Gastroesophageal sphincter (tissue), 4 donors: Measurements from ENCODE around the gene NOS3. TPM values are rescaled to one million over a fixed set of nuclear protein-coding genes. Genes with fewer than 3 reads are reported as not detected.

Experiments used
- ATAC-seq: fragments of 150-250 bp; one replicate; pipeline ENCODE4 v1.9.1; 2016; ENCODE audit warnings: mild to moderate bottlenecking, moderate library complexity
- H3K27ac ChIP-seq, 4 donors: fragments of 200-600 bp; sonication (generic) in 3 of 4; 1 replicate in 3 of 4; 2 replicates in 1 of 4; pipeline ENCODE4 v1.5.1; 2016 to 2019
- H3K27me3 ChIP-seq: fragments of 200-600 bp; sonication (generic); one replicate; pipeline ENCODE4 v1.5.1; 2019
- H3K36me3 ChIP-seq, 2 donors: fragments of 200-600 bp; sonication (generic); one replicate each; pipeline ENCODE4 v1.5.1; 2019; ENCODE audit warnings: control low read depth in 1 of 2
- H3K4me1 ChIP-seq, 3 donors: fragments of 200-600 bp; sonication (generic); 1 replicate in 2 of 3; 2 replicates in 1 of 3; pipeline ENCODE4 v1.5.1; 2016 to 2019; ENCODE audit warnings: control low read depth in 2 of 3
- H3K4me3 ChIP-seq, 2 donors: fragments of 200-600 bp; sonication (generic); one replicate each; pipeline ENCODE4 v1.5.1; 2019; ENCODE audit warnings: mild to moderate bottlenecking in 1 of 2, moderate library complexity in 1 of 2
- H3K9me3 ChIP-seq, 3 donors: fragments of 200-600 bp; sonication (generic); one replicate each; pipeline ENCODE4 v1.5.1; 2017 to 2019; ENCODE audit warnings: control low read depth in 2 of 3
- CTCF ChIP-seq, 4 experiments: fragments of 200-600 bp in 2 of 4; fragments of 450-650 bp in 2 of 4; sonication (generic) in 1 of 4; IDR thresholded peaks; one replicate each; pipeline ENCODE4 v1.5.1; 2017 to 2019; ENCODE audit warnings: antibody characterized with exemption in 4 of 4, mild to moderate bottlenecking in 2 of 4, moderate library complexity in 2 of 4
- EP300 ChIP-seq: sonication (generic); formaldehyde crosslinking; IDR thresholded peaks from one replicate; pipeline ENCODE4 v1.6.1; 2017; ENCODE audit warnings: antibody characterized with exemption, mild to moderate bottlenecking
- POLR2A ChIP-seq, 2 donors: fragments of 450-650 bp; IDR thresholded peaks; one replicate each; pipeline ENCODE4 v1.6.1; 2017; ENCODE audit warnings: antibody characterized with exemption in 2 of 2, mild to moderate bottlenecking in 2 of 2, moderate library complexity in 1 of 2
- POLR2AphosphoS5 ChIP-seq: sonication (generic); formaldehyde crosslinking; IDR thresholded peaks from one replicate; pipeline ENCODE4 v1.6.1; 2017; ENCODE audit warnings: antibody characterized with exemption
- WGBS, 2 donors: methylation state at CpG; one replicate each; pipeline ENCODE4 v1.1.5; 2018; ENCODE audit warnings: low coverage in 1 of 2; 5-methylcytosine and 5-hydroxymethylcytosine counted together
- total RNA-seq, 4 donors: library from RNA; depleted of rRNA; stranded (reverse); fragments of >200 nt; gene quantifications; one replicate each; pipeline ENCODE4 v1.1.0, GENCODE V29; 2016

NOS3 gene
- total RNA-seq, 4 donors from 2014 or later, result 6.8 to 29.4 (median 13.5) TPM

- Histone ChIP-seq H3K36me3 (peaks cover 0 to 18% of the 10 kb centered on the region in 2 donors), H3K4me3 (peak within 1 kb of the TSS; percentile 89 to 91), H3K4me1 (peaks cover 6 to 66% (median 40%) of the 10 kb centered on the region in 3 donors), H3K27ac (peak within 1 kb of the TSS; percentile 77 to 99 (median 90)), H3K27me3 (no peaks in the 10 kb centered on the region), H3K9me3 (no peaks in the 10 kb centered on the region)
- ATAC-seq, result peak; percentile 46
- WGBS, 2 donors, result 0 to 2% methylated on average over 10 to 13 of the region's 75 CpGs
- peak in 3 of 4 experiments; percentile 25 to 71 (median 32) for TF ChIP-seq CTCF (IDR thresholded peaks at IDR 0.05)
- TF ChIP-seq EP300, result no peak
- TF ChIP-seq POLR2AphosphoS5, result no peak
- peak; percentile 36 to 38 for TF ChIP-seq POLR2A (IDR thresholded peaks at IDR 0.05)
Observed at GRCh38 chr7:151059367-151060112, 68.7 kb downstream of the NOS3 start, which contains the start of gene SLC4A2. Gene SLC4A2 (plus strand): TSS chr7:151059589. CDS start chr7:151061988, 2,399 bp downstream.

GRCh38 chr7:151060113-151060415 is 69.2 kb downstream of the NOS3 start:
- WGBS, 2 donors, result 0 to 4% methylated on average over 5 to 6 of the region's 17 CpGs
- TF ChIP-seq CTCF (IDR thresholded peaks at IDR 0.05) (no peak), EP300 (no peak), POLR2AphosphoS5 (no peak), POLR2A (IDR thresholded peaks at IDR 0.05) (no peak)
- peak overlapping the region; percentile 77 to 99 (median 90) for H3K27ac ChIP-seq
- H3K4me3 ChIP-seq, result peak overlapping the region; percentile 89 to 91
- peaks cover 0 to 21% of the 10 kb centered on the region in 2 donors for H3K36me3 ChIP-seq
- H3K9me3 ChIP-seq, result no peaks in the 10 kb centered on the region
- ATAC-seq, result no peak
- H3K27me3 ChIP-seq, result no peaks in the 10 kb centered on the region
- peaks cover 6 to 66% (median 40%) of the 10 kb centered on the region in 3 donors for H3K4me1 ChIP-seq

- Histone ChIP-seq H3K4me1 (peaks cover 6 to 66% (median 40%) of the 10 kb centered on the region in 3 donors), H3K27ac (peak overlapping the region in 3 of 4 donors; percentile 86 to 99 (median 95)), H3K4me3 (peak overlapping the region; percentile 89 to 91), H3K9me3 (no peaks in the 10 kb centered on the region), H3K36me3 (peaks cover 0 to 27% of the 10 kb centered on the region in 2 donors), H3K27me3 (no peaks in the 10 kb centered on the region)
- peak; percentile 21 for TF ChIP-seq POLR2AphosphoS5
- no peak for TF ChIP-seq CTCF (IDR thresholded peaks at IDR 0.05)
- no peak for TF ChIP-seq EP300
- 0 to 17% methylated on average over 1 to 2 of the region's 21 CpGs for WGBS, 2 donors
- no peak for ATAC-seq
Observed at GRCh38 chr7:151060416-151061212, 69.8 kb downstream of the NOS3 start.

GRCh38 chr7:151061213-151062110 is 70.6 kb downstream of the NOS3 start:
- TF ChIP-seq POLR2A (IDR thresholded peaks at IDR 0.05), result no peak
- TF ChIP-seq CTCF (IDR thresholded peaks at IDR 0.05), result no peak
- TF ChIP-seq POLR2AphosphoS5, result no peak
- no peak for TF ChIP-seq EP300
- peaks cover 0 to 35% of the 10 kb centered on the region in 2 donors for H3K36me3 ChIP-seq
- 18 to 33% methylated on average over 10 to 11 of the region's 33 CpGs for WGBS, 2 donors
- no peaks in the 10 kb centered on the region for H3K9me3 ChIP-seq
- H3K27me3 ChIP-seq, result no peaks in the 10 kb centered on the region
- no peak for ATAC-seq
- H3K4me1 ChIP-seq, result peaks cover 6 to 66% (median 40%) of the 10 kb centered on the region in 3 donors
- peak overlapping the region; percentile 4 to 99 (median 90) for H3K27ac ChIP-seq
- H3K4me3 ChIP-seq, result peak overlapping the region in 1 of 2 donors; percentile 89
